B cell (primary cell): ENCODE data around the gene IL1A.

Experiments
- CTCF ChIP-seq: fragments of 200-600 bp; IDR thresholded peaks from one replicate; pipeline ENCODE4 v1.8.0; 2022; ENCODE audit warnings: antibody characterized with exemption, mild to moderate bottlenecking
- EZH2 ChIP-seq: IDR thresholded peaks from 2 replicates; pipeline ENCODE4 v1.6.1; 2012; ENCODE audit warnings: borderline replicate concordance, low read depth, mild to moderate bottlenecking, moderate library complexity, low read length; ENCODE audit not compliant: insufficient read depth, poor library complexity, severe bottlenecking

GRCh38 chr2:112731479-112731878 lies 52.8 kb downstream of the IL1A start:
- no peak for TF ChIP-seq EZH2
- no peak for TF ChIP-seq CTCF
